ENCODE results near the gene CDKAL1.
"Not testable (repeated sequence)": the region's sequence is repeated elsewhere in the genome, so short reads cannot be mapped to it uniquely, and the experiment has no call there.

Gene CDKAL1

GRCh38 chr6:20708367-20709124, 174.3 kb downstream of the CDKAL1 start:
- peak; percentile 6 for DNase-seq (ENCODE audit: low spot score)

DNA sequence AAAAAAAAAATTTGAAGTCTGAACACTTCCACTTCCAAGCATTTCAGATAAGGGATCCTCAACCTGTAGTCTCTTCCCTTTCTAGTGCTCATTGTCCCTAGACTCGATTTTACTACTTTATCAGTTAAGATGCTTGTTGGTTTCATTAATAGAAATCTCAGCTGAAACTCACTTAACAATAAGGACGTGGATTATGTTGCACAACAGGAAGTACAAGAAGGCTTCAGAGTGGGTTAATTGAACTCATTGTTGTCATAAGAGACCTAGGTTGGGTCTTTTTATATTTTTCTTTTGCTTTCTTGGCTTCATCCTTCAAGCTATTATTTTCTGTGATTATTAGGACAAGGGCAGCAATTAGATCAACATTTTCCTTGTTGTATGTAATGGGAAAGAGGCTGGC, 175.2 kb downstream of the CDKAL1 start:
- DNase-seq (ENCODE audit: low spot score): no peak

- no peak for DNase-seq (ENCODE audit: low spot score)
Measured at GRCh38 chr6:20710341-20710740, 176.1 kb downstream of the CDKAL1 start.

DNA sequence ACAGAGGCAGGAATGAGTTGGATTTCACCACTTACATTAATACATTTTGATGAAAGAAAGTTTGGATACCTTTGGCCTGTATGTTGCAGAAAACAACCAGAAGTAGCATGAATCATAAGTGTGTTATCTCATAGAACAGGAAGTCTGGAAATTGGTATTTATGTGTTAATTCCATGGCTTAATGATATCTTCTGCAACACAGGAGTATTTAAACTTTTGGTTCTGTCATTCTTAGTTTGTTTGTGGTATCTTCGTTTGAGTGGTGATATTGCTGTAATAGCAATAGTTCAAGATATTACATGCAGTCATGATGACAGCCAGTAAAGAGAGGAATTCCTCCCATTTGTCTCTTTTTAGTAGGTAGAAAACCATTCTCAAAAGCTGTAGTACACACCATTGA, 177.3 kb downstream of the CDKAL1 start:
- DNase-seq (ENCODE audit: low spot score): no peak

- no peak for DNase-seq (ENCODE audit: low spot score)
Measured at GRCh38 chr6:20712011-20712410, 177.8 kb downstream of the CDKAL1 start.

- no peak for DNase-seq (ENCODE audit: low spot score)
Measured at GRCh38 chr6:20715135-20715806, 181.0 kb downstream of the CDKAL1 start.

DNA sequence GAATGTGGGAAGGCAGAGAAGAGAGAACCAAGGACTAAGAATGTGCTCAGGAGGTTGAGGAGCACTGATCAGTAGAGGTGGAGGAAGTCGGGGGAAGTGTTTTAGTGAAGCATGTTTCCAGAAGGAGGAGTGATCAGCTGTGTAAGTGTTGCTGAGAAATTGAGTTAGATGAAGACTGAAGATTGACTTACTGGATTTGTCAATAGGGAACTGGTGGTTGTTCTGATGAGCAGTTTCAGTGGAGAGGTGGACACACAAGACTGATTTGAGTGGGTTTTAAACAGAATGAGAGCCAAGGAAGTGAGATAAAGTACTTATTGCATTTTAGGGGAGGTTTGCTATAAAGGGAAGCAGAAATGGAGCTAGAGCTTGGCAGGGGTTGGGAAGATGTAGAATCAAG, 182.6 kb downstream of the CDKAL1 start:
- DNase-seq (ENCODE audit: low spot score): no peak

DNA sequence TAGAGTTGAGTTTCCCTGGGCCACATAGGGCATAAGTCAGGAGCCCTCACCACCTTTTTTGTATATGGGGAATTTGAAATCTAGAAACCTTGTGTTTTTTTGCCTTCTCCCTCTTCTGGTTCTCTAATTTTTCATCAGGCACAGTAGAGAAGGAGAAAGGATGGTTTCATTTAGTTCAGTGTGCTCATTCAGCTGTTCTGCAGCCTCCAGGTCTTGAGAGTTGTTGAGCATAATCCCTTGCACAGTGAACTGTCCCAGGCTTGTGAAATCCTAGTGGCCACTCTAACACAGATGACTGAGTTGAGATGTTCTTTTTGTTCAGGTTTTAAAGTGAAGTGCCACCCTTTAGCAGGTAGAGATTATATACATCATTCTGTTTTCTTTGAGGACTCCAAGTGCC, 183.5 kb downstream of the CDKAL1 start:
- no peak for DNase-seq (ENCODE audit: low spot score)

DNA sequence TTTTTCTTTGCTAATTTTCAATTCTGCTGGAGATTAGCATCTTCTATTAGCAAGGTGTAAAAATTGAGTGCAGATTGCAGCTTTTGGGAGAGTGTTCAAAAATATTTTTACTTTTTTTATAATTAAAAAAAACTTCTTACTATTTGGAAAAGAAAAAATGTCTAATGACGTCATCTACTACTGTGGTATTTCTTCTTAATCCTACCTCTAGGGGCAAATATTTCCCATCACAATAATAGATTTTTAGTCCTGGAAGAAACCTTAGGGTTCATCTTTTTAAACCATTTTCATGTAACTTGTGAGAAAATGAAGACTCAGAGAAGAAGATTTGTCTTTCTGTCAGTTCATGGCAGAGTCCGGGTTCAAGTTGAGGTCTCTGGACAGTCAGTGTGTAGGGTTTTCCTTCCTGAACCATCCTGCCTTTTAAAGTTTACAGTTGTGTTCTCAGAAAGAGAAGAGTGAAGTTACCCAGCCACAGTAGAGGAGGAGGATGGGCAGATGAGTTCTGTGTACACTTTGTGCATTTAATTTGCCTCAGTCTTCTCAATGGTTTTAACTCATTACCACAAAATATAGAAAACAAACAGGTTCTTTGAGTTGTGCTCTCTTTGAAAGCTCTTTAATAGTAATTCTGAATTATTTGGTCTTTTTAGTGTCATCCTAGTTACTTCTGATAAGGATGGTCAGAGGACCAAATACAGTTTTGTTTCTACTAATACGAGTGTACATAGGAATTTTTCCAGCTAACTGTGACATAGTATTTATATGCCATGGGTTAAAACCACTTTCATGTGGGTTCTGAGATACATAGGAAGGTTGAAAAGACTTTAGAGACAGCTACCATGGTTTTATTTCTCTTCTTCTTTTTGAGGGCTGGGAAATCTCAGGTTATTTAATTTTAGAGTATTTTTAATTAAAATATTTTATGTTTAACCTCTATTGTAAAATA, 184.7 kb downstream of the CDKAL1 start:
- DNase-seq (ENCODE audit: low spot score): no peak

- DNase-seq (ENCODE audit: low spot score): no peak
Measured at GRCh38 chr6:20719980-20720379, 185.7 kb downstream of the CDKAL1 start.

DNA sequence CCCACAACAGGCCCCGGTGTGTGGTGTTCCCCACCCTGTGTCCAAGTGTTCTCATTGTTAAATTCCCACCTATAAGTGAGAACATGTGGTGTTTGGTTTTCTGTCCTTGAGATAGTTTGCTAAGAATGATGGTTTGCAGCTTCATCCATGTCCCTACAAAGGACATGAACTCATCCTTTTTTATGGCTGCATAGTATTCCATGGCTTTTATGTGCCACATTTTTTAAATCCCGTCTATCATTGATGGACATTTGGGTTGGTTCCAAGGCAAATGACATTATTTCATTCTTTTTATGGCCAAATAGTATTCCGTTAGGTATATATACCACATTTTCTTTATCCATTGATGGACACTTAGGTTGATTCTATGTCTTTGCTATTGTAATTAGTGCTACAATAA, 186.9 kb downstream of the CDKAL1 start:
- not testable (repeated sequence) for DNase-seq (ENCODE audit: low spot score)

DNA sequence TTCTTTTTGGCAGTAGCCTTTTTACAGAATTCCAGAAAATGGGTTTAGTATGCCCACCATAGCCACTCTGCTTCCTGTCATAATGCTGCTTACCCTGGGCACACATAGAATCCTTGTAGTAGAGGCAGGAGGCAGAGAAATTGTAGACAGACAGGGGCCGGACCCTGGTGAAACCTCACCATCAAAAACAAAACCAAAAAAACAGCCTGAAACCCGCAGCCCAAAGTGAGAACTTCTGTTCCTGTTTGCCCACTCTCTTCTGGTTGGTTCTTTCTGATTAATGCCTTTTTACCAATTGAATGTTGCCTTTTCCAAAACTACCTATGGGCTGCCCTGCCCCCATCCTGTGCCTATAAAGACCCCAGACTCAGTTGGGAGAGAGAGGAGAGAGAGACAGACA, 188.2 kb downstream of the CDKAL1 start:
- no peak for DNase-seq (ENCODE audit: low spot score)

DNA sequence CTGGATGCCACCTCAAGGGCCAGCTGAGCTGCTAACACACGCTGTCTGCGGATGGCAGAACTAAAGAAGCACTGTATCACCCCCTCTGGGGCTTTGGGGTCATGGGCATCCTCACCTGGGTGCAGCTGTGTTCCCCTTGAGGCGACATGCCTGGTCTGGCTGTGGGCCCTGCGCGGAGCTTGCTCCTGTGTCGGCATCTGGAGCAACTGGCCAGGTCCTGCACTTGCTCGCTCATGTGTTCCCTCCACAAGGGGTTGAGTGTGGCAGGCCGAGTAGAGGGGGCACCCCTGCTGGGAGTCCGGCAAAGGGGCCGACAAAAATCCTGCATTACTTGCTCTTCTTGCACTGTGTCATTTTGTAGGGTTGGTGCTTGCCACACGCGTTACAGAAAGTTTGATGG, 189.0 kb downstream of the CDKAL1 start:
- DNase-seq (ENCODE audit: low spot score): no peak

GRCh38 chr6:20724443-20725190, 190.4 kb downstream of the CDKAL1 start:
- DNase-seq (ENCODE audit: low spot score): no peak

DNA sequence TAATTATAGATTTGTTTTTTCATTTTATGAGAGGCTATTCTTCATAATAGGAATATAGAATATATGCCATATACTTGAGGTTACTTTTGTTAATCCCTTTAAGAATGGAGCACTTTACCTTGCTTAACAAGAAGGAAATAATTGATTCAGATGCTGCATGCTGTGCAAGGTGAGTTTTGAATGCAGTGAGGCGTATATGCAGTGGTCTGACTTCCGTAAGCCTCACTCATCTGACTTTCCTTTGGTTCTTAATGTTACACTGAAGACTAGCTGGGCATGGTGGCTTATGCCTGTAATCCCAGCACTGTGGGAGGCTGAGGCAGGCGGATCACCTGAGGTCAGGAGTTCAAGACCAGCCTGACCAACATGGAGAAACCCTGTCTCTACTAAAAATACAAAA, 191.0 kb downstream of the CDKAL1 start:
- not testable (repeated sequence) for DNase-seq (ENCODE audit: low spot score)

GRCh38 chr6:20729086-20729485, 194.8 kb downstream of the CDKAL1 start:
- no peak for DNase-seq (ENCODE audit: low spot score)

GRCh38 chr6:20732362-20732761, 198.1 kb downstream of the CDKAL1 start:
- DNase-seq (ENCODE audit: low spot score): not testable (repeated sequence)

GRCh38 chr6:20732896-20733295, 198.6 kb downstream of the CDKAL1 start:
- DNase-seq (ENCODE audit: low spot score): no peak

DNA sequence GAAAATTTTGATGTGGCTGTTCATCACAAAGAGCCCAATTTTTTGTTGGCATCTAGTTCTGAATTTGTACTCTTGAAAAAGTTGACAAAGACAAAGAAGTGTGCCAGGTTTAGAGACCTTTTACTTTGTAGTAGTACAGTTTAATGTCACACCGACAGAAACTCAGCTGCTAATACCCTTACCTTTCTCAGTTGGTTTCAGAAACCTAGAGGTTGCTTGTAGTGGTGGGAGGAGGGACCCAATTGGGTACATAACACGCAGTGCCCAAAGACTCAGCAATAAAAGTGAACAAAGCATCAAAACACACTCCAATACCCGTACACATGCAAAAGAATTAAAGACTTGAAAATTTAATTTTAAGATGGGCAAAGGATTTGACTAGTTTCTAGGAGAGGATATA, 203.7 kb downstream of the CDKAL1 start:
- no peak for DNase-seq (ENCODE audit: low spot score)

DNA sequence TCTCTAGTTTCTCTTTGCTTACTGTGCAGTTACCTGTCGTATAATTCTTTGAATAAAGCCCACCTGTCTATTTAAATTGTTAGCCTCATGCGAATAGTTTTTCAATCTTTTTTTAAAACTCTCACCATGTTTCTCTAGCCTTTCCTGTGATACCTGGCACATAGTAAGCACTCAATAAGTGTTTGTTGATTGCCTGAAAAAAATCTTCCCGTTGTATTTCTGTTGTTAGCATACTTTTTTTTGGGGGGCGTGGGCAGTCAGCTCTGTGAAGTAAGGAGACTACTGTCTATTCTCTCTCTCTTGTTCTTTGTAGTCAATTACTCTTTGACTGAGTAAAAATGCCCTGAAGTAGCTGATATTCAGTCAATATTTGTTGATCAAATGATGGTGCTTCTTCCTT, 205.8 kb downstream of the CDKAL1 start:
- DNase-seq (ENCODE audit: low spot score): no peak

GRCh38 chr6:20740727-20741126, 206.5 kb downstream of the CDKAL1 start:
- no peak for DNase-seq (ENCODE audit: low spot score)

GRCh38 chr6:20741490-20741889, 207.2 kb downstream of the CDKAL1 start:
- DNase-seq (ENCODE audit: low spot score): no peak

Measured in CD4-positive, alpha-beta T cell treated with Interleukin-15 for 4 hours (primary cell).